T-helper 1 cell (primary cell): ENCODE results near the gene DDX27.
A peak's percentile ranks its signal among the peaks of the same experiment; 100 is the strongest.

Experiments
- DNase-seq, 5 donors: peaks; one replicate each; pipeline ENCODE4 v3.0.0-alpha.2; 2012 to 2020

Gene DDX27

GRCh38 chr20:49248301-49248700 lies 29.1 kb downstream of the DDX27 start:
- no peak for DNase-seq

GRCh38 chr20:49248879-49249665 lies 29.9 kb downstream of the DDX27 start:
- DNase-seq, result no peak

- DNase-seq, result no peak
Observed at GRCh38 chr20:49252556-49253350, 33.5 kb downstream of the DDX27 start.

GRCh38 chr20:49256261-49256660 lies 37.0 kb downstream of the DDX27 start:
- no peak for DNase-seq

- no peak for DNase-seq
Observed at GRCh38 chr20:49259284-49259683, 40.1 kb downstream of the DDX27 start.

GRCh38 chr20:49259799-49260198 lies 40.6 kb downstream of the DDX27 start:
- no peak for DNase-seq

GRCh38 chr20:49260218-49260617 lies 41.0 kb downstream of the DDX27 start:
- DNase-seq, result no peak

- no peak for DNase-seq
Observed at GRCh38 chr20:49261173-49261572, 42.0 kb downstream of the DDX27 start.

- DNase-seq, result no peak
Observed at GRCh38 chr20:49262444-49262843, 43.2 kb downstream of the DDX27 start.

GRCh38 chr20:49267327-49267726 lies 48.1 kb downstream of the DDX27 start:
- no peak for DNase-seq

GRCh38 chr20:49268600-49269365 lies 49.6 kb downstream of the DDX27 start:
- DNase-seq, result no peak

GRCh38 chr20:49270177-49270576 lies 51.0 kb downstream of the DDX27 start:
- no peak for DNase-seq

GRCh38 chr20:49270736-49271135 lies 51.5 kb downstream of the DDX27 start:
- no peak for DNase-seq

GRCh38 chr20:49272654-49273053 lies 53.4 kb downstream of the DDX27 start:
- DNase-seq, result peak in 1 of 5 donors; percentile 32

- no peak for DNase-seq
Observed at GRCh38 chr20:49273696-49274277, 54.6 kb downstream of the DDX27 start.

GRCh38 chr20:49275216-49275615 lies 56.0 kb downstream of the DDX27 start:
- no peak for DNase-seq

GRCh38 chr20:49275636-49276035 lies 56.4 kb downstream of the DDX27 start:
- no peak for DNase-seq

- DNase-seq, result peak in 4 of 5 donors; percentile 9 to 37 (median 24)
Observed at GRCh38 chr20:49276161-49276960, 57.1 kb downstream of the DDX27 start.

GRCh38 chr20:49276961-49277785 lies 58.0 kb downstream of the DDX27 start:
- peak; percentile 7 to 50 (median 21) for DNase-seq

- no peak for DNase-seq
Observed at GRCh38 chr20:49277786-49278035, 58.5 kb downstream of the DDX27 start.
